ENCODE measurements around the gene PCDH12. TPM values are rescaled to one million over a fixed set of nuclear protein-coding genes. Genes with fewer than 3 reads are reported as not detected.

Gene PCDH12
- total RNA-seq, 1 experiment from 2014 or later: not detected

- Mint-ChIP-seq H3K36me3 (ENCODE audit: insufficient read depth in 1 of 3, low read depth in 3 of 3) (peaks cover 39 to 83% (median 80%) of the 10 kb centered on the region in 3 experiments; a peak in 6 of 7 replicates), H3K9me3 (no peaks in the 10 kb centered on the region), H3K4me1 (peaks cover 0 to 2% of the 10 kb centered on the region in 2 experiments; a peak in 1 of 4 replicates), H3K27ac (no peak overlapping the region), H3K4me3 (no peak overlapping the region), H3K27me3 (ENCODE audit: low read depth) (no peaks in the 10 kb centered on the region)
- no peak overlapping the region for H3K56ac ChIP-seq (ENCODE audit: insufficient read length, low read depth, low read length)
- no peak overlapping the region for H3K4me2 ChIP-seq (ENCODE audit: insufficient read depth, insufficient read length, low read length)
- no peak overlapping the region for H2BK15ac ChIP-seq (ENCODE audit: low read depth, low read length)
- H4K91ac ChIP-seq (ENCODE audit: insufficient read length, low read depth, low read length): no peak overlapping the region
- no CpG with 5 or more reads among the region's 5 CpGs for WGBS (ENCODE audit: extremely low coverage, insufficient read length, low lambda C conversion rate)
- no peak overlapping the region for H2BK120ac ChIP-seq (ENCODE audit: low read depth, low read length, poor library complexity, severe bottlenecking)
- no peak for TF ChIP-seq CTCF (conservative IDR thresholded peaks at IDR 0.05)
- H4K8ac ChIP-seq (replicated peaks; ENCODE audit: insufficient read length, low read depth, low read length): no peak overlapping the region
- no peak overlapping the region for H3K4ac ChIP-seq (ENCODE audit: low read depth, low read length)
- H4K20me1 ChIP-seq (ENCODE audit: control insufficient read depth, insufficient read depth, insufficient read length): no peaks in the 10 kb centered on the region
- DNase-seq: no peak
- H2AK5ac ChIP-seq (ENCODE audit: insufficient read length, low read length): no peak overlapping the region
- H3K27ac ChIP-seq (ENCODE audit: insufficient read length, low read depth, low read length): no peak overlapping the region
- no peak overlapping the region for H2BK12ac ChIP-seq (ENCODE audit: insufficient read length, low read depth, low read length)
- no peak overlapping the region for H3K18ac ChIP-seq (ENCODE audit: insufficient read length, low read depth, low read length)
- no peaks in the 10 kb centered on the region for H3K23me2 ChIP-seq (ENCODE audit: insufficient read length, low read depth, low read length, poor library complexity, severe bottlenecking)
- H3K27me3 ChIP-seq (ENCODE audit: insufficient read depth, low read length): no peaks in the 10 kb centered on the region
- H3K9ac ChIP-seq (ENCODE audit: extremely low read depth, insufficient read length, low read length): no peak overlapping the region
- no peaks in the 10 kb centered on the region for H3K79me1 ChIP-seq (ENCODE audit: insufficient read depth, low read depth, low read length, poor library complexity, severe bottlenecking)
- no peak overlapping the region for H3K23ac ChIP-seq (ENCODE audit: insufficient read length, low read depth, low read length)
- H3K4me1 ChIP-seq (ENCODE audit: insufficient read depth, low read length): no peaks in the 10 kb centered on the region
- no peak overlapping the region for H3T11ph ChIP-seq (ENCODE audit: low read length)
- H4K5ac ChIP-seq (ENCODE audit: insufficient read length, low read depth, low read length): no peak overlapping the region
- H2BK20ac ChIP-seq (ENCODE audit: low read depth, low read length, poor library complexity, severe bottlenecking): no peak overlapping the region
- H2BK5ac ChIP-seq (ENCODE audit: insufficient read length, low read length): no peak overlapping the region
- H3K79me2 ChIP-seq (ENCODE audit: insufficient read depth, low read length): no peaks in the 10 kb centered on the region
- H3K9me3 ChIP-seq (ENCODE audit: control insufficient read depth, low read depth, low read length): no peaks in the 10 kb centered on the region
- no peak overlapping the region for H2AFZ ChIP-seq (ENCODE audit: low read length)
- H3K14ac ChIP-seq (ENCODE audit: insufficient read depth, low read length): no peak overlapping the region
Observed at GRCh38 chr5:141931694-141932093, 26.3 kb downstream of the PCDH12 start.
